ENCODE measurements around the gene MTUS2. TPM values are rescaled to one million over a fixed set of nuclear protein-coding genes. Genes with fewer than 3 reads are reported as not detected.

Gene MTUS2
- polyA plus RNA-seq, 2 of the 4 experiments (the other 2 are of a cell fraction), result not detected

DNA sequence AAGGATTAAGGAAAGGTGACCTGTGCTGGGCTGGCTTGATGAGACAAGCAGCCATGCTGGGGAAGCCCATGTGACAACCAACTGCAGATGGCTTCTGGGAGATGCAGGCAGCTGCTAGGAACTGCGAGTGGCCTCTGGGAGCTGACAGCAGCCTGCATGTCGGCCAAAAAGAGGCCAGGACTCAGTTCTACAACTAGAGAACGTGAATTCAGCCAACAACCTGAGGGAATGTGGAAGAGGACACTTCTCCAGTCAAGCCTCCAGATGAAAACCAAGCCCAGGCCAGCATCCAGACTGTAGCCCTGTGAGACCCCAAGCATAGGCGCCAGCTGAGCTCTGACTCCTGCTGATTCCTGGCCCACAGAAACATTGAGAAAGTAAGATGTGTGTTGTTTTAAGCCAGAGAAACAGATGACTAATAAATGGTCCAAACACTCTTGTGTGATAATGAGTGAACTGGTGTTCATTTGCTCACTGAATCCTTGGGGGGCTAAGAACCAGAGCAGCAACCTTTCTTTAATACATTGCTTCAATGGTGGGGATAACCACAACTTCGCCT is 730.4 kb downstream of the MTUS2 start:
- WGBS (ENCODE audit: missing lambda C conversion rate), result 94% methylated on average over 3 of the region's 5 CpGs
- Histone ChIP-seq H3K9me3 (no peaks in the 10 kb centered on the region), H3K4me2 (no peak overlapping the region), H3K27ac (no peak overlapping the region), H3K4me3 (no peak overlapping the region), H3K4me1 (no peaks in the 10 kb centered on the region)
- no peak for ATAC-seq
- ChIA-PET CTCF (interaction anchor here (0.6 kb wide), 1 partner anchor 157 kb away, joined by 3 read pairs; no protein-coding TSS in a partner anchor), POLR2A (no interaction called here)
- no peak for FAIRE-seq
- DNase-seq (ENCODE audit: low read depth in 1 of 2, low spot score in 1 of 2), result no peak
- TF ChIP-seq KDM1A (IDR thresholded peaks at IDR 0.05; ENCODE audit: low read depth) (no peak), ZFP36 (IDR thresholded peaks at IDR 0.05; ENCODE audit: borderline replicate concordance, partially characterized antibody) (no peak), RAD21 (conservative IDR thresholded peaks at IDR 0.05 in 1 of 2, IDR thresholded peaks at IDR 0.05 in 1 of 2) (no peak), HEYL (CRISPR knock-in tag; IDR thresholded peaks at IDR 0.05) (no peak), RCOR1 (IDR thresholded peaks at IDR 0.05; ENCODE audit: low read depth, low read length) (no peak), NPAS2 (CRISPR knock-in tag; IDR thresholded peaks at IDR 0.05; ENCODE audit: borderline replicate concordance) (no peak), KDM5A (IDR thresholded peaks at IDR 0.05) (no peak), ESRRA (IDR thresholded peaks at IDR 0.05; ENCODE audit: borderline replicate concordance, low read length) (no peak)
- TF ChIP-seq, protein P1, sequence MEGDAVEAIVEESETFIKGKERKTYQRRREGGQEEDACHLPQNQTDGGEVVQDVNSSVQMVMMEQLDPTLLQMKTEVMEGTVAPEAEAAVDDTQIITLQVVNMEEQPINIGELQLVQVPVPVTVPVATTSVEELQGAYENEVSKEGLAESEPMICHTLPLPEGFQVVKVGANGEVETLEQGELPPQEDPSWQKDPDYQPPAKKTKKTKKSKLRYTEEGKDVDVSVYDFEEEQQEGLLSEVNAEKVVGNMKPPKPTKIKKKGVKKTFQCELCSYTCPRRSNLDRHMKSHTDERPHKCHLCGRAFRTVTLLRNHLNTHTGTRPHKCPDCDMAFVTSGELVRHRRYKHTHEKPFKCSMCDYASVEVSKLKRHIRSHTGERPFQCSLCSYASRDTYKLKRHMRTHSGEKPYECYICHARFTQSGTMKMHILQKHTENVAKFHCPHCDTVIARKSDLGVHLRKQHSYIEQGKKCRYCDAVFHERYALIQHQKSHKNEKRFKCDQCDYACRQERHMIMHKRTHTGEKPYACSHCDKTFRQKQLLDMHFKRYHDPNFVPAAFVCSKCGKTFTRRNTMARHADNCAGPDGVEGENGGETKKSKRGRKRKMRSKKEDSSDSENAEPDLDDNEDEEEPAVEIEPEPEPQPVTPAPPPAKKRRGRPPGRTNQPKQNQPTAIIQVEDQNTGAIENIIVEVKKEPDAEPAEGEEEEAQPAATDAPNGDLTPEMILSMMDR (IDR thresholded peaks at IDR 0.05), result no peak

DNA sequence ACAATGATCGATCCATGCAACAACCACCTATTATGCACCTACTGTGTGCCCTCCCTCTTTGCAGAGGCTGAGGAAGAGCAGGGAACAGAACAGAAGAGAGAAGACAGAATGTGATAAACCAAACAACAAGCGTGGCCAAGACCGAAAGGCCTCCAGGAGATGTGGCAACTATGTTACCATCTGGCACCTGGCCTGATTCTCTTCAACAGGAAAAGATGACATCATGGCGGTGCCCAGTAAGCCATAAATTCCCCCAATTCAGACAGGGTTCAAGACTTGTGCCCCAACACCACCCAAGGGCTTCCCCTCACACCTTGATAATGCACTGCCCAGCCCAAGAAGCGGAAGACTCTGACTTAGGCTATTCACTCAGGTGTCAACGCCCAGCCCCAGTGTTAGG is 731.1 kb downstream of the MTUS2 start:
- no peaks in the 10 kb centered on the region for H3K9me3 ChIP-seq
- WGBS (ENCODE audit: missing lambda C conversion rate), result 98% methylated on average over 6 of the region's 6 CpGs
- no peak for DNase-seq (ENCODE audit: low read depth in 1 of 2, low spot score in 1 of 2)
- POLR2A ChIA-PET, result no interaction called here
- H3K4me3 ChIP-seq, result no peak overlapping the region
- no peak overlapping the region for H3K4me2 ChIP-seq
- TF ChIP-seq, protein P2, sequence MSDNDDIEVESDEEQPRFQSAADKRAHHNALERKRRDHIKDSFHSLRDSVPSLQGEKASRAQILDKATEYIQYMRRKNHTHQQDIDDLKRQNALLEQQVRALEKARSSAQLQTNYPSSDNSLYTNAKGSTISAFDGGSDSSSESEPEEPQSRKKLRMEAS (IDR thresholded peaks at IDR 0.05), result no peak
- TF ChIP-seq CHD2 (IDR thresholded peaks at IDR 0.05; ENCODE audit: low read length, partially characterized antibody) (no peak), RARB (CRISPR knock-in tag; IDR thresholded peaks at IDR 0.05) (no peak), ZNF302 (CRISPR knock-in tag; IDR thresholded peaks at IDR 0.05) (no peak), CEBPB (IDR thresholded peaks at IDR 0.05) (no peak), POLR2AphosphoS2 (conservative IDR thresholded peaks at IDR 0.05; ENCODE audit: low read length) (no peak), HEYL (CRISPR knock-in tag; IDR thresholded peaks at IDR 0.05) (no peak), HOXA7 (CRISPR knock-in tag; IDR thresholded peaks at IDR 0.05) (no peak), EHMT2 (IDR thresholded peaks at IDR 0.05; ENCODE audit: low read depth) (no peak), CHD4 (IDR thresholded peaks at IDR 0.05; ENCODE audit: borderline replicate concordance) (no peak)
- TF ChIP-seq, protein P3, sequence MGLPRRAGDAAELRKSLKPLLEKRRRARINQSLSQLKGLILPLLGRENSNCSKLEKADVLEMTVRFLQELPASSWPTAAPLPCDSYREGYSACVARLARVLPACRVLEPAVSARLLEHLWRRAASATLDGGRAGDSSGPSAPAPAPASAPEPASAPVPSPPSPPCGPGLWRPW (IDR thresholded peaks at IDR 0.05), result no peak
- TF ChIP-seq, protein P4, sequence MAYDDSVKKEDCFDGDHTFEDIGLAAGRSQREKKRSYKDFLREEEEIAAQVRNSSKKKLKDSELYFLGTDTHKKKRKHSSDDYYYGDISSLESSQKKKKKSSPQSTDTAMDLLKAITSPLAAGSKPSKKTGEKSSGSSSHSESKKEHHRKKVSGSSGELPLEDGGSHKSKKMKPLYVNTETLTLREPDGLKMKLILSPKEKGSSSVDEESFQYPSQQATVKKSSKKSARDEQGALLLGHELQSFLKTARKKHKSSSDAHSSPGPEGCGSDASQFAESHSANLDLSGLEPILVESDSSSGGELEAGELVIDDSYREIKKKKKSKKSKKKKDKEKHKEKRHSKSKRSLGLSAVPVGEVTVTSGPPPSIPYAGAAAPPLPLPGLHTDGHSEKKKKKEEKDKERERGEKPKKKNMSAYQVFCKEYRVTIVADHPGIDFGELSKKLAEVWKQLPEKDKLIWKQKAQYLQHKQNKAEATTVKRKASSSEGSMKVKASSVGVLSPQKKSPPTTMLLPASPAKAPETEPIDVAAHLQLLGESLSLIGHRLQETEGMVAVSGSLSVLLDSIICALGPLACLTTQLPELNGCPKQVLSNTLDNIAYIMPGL (CRISPR knock-in tag; IDR thresholded peaks at IDR 0.05; ENCODE audit: borderline replicate concordance), result no peak
- FAIRE-seq, result no peak
- no peaks in the 10 kb centered on the region for H3K4me1 ChIP-seq
- H3K27ac ChIP-seq, result no peak overlapping the region
- no peak for ATAC-seq
- CTCF ChIA-PET, result interaction anchor here (0.6 kb wide), 1 partner anchor 25 kb away, joined by 3 read pairs; no protein-coding TSS in a partner anchor

Small RNA genes within 50 kb of the gene (small RNA-seq; reads per million reads assigned to genes)
- 0 reads per million in 6 experiments for gene AL359741.1

Other genes starting within 250 kb of the MTUS2 start
- 74.9 and 111 TPM in 2 replicates for gene POMP, start 161.2 kb upstream of the MTUS2 start, polyA plus RNA-seq (2011; rRNA removed)
- gene POMP, start 161.2 kb upstream of the MTUS2 start, polyA plus RNA-seq (2017; fragmentation: RNase III; extraction: RNeasy Plus Mini Kit Qiagen cat#74134 plus additional on column Dnase treatment), result 99.0 to 112 TPM (median 105 TPM) in 3 replicates
- gene SLC46A3, start 101.4 kb upstream of the MTUS2 start, polyA plus RNA-seq (2011; rRNA removed), result 6.0 and 6.8 TPM in 2 replicates
- 2.0 to 2.5 TPM (median 2.1 TPM) in 3 replicates for gene SLC46A3, start 101.4 kb upstream of the MTUS2 start, polyA plus RNA-seq (2017; fragmentation: RNase III; extraction: RNeasy Plus Mini Kit Qiagen cat#74134 plus additional on column Dnase treatment)